Kidney epithelial cell (primary cell): ENCODE data around the gene TSSC4. TPM values are rescaled to one million over a fixed set of nuclear protein-coding genes. Genes with fewer than 3 reads are reported as not detected.

Source experiments
- DNase-seq: peaks from one replicate; pipeline ENCODE4 v3.0.0-alpha.2; 2010; ENCODE audit warnings: low read depth
- H3K27me3 ChIP-seq: 2 replicates; pipeline ENCODE4 v1.6.0; 2011; ENCODE audit warnings: low read length; ENCODE audit not compliant: control insufficient read depth, insufficient read depth
- H3K36me3 ChIP-seq: 2 replicates; pipeline ENCODE4 v1.5.1; 2011; ENCODE audit warnings: low read length; ENCODE audit not compliant: control insufficient read depth, insufficient read depth
- H3K4me3 ChIP-seq: 2 replicates; pipeline ENCODE4 v1.5.1; 2011; ENCODE audit warnings: low read depth, mild to moderate bottlenecking, control low read depth, low read length
- total RNA-seq: library from RNA; depleted of rRNA; stranded (reverse); fragments of >200 nt; gene quantifications from 2 replicates; pipeline ENCODE4 v1.2.3, GENCODE V29; 2015
- TF ChIP-seq, protein P1 (sequence below): IDR thresholded peaks from 2 replicates; pipeline ENCODE4 v1.5.1; 2011; ENCODE audit warnings: mild to moderate bottlenecking, moderate library complexity, low read length, control low read depth, inconsistent platforms; ENCODE audit not compliant: insufficient read depth, poor library complexity, severe bottlenecking

TSSC4 gene
- total RNA-seq, 1 donor from 2014 or later, result 62.0 TPM

DNA sequence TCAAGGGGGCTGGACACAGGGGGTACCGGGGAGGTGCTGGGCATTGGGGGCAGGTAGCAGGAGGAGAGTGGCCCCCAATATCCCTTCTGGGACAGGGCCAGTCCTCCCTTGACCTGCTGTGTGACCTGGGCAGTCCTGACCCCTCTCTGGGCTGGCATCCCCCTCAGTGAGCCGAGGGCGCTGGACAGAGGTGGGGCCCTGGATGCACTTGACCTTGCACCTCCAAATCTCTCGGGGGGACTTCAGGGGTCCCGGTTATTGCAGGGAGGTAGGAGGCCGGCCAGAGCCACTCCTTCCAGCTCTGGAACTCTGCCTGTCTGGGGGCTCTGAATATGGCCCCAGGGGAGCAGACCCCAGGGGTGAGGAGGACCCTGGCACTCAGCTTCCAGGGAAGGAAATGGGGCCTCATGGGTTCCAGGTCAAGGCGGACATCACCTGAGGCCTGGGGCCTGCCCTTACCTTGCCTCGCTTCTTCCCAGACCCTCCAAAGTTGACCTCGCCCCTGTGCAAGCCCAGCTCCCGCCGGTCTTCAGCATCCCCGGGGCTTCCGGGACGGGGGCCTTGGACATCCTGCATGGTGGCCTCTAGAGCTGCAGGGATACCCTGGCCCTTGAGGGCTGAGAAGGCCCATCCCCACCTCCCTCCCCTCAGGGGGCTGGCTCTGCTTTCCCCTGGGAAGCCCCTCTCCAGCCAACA is 22.1 kb downstream of the TSSC4 start:
- Histone ChIP-seq H3K36me3 (no peaks in the 10 kb centered on the region), H3K27me3 (peaks cover 14% of the 10 kb centered on the region), H3K4me3 (no peak overlapping the region)
- TF ChIP-seq, protein P1, sequence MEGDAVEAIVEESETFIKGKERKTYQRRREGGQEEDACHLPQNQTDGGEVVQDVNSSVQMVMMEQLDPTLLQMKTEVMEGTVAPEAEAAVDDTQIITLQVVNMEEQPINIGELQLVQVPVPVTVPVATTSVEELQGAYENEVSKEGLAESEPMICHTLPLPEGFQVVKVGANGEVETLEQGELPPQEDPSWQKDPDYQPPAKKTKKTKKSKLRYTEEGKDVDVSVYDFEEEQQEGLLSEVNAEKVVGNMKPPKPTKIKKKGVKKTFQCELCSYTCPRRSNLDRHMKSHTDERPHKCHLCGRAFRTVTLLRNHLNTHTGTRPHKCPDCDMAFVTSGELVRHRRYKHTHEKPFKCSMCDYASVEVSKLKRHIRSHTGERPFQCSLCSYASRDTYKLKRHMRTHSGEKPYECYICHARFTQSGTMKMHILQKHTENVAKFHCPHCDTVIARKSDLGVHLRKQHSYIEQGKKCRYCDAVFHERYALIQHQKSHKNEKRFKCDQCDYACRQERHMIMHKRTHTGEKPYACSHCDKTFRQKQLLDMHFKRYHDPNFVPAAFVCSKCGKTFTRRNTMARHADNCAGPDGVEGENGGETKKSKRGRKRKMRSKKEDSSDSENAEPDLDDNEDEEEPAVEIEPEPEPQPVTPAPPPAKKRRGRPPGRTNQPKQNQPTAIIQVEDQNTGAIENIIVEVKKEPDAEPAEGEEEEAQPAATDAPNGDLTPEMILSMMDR, result no peak
- no peak for DNase-seq

DNA sequence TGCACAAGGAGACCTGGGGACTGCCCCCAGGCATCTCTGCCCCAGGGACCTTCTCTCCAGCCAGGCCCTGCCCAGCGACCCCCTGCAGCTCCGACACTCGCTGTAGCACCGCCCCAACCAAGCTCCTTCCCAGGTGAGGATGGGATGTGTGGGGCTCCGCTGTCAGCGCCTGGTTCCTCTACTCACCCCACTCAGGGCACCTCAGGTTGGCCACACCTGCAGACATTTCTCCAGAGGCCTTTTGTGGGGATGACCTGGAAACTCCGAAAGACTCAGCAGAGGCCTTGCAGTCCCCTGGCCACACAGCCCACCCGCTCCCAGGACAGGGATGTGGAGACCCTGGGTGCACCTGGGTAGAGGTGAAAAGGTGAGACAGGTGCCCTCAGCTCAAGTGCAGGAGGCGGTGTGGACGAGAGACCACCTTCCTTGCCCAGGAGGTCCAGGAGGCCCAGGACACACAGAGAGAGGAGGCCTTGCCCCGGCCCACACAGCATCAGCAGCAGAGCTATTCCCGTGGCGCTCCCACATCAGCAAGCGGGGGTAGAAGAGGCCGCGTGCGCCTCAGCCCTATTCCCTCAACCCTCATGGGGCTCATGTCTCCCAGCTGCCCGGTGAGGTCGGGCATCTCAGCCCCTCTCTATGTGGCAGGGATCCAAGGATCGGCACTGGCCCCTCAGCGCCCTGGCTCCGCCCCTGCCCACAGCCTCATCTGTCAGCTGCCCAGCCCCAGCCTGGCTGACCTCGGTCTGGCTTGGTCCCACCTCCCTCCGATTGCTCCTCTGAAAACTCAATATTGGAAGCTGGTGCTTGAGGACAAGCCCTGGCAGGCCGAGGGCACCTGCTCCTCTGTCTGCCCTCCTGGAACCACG is 22.8 kb downstream of the TSSC4 start:
- Histone ChIP-seq H3K36me3 (no peaks in the 10 kb centered on the region), H3K27me3 (peaks cover 12% of the 10 kb centered on the region), H3K4me3 (no peak overlapping the region)
- TF ChIP-seq, protein P1, result no peak
- no peak for DNase-seq

DNA sequence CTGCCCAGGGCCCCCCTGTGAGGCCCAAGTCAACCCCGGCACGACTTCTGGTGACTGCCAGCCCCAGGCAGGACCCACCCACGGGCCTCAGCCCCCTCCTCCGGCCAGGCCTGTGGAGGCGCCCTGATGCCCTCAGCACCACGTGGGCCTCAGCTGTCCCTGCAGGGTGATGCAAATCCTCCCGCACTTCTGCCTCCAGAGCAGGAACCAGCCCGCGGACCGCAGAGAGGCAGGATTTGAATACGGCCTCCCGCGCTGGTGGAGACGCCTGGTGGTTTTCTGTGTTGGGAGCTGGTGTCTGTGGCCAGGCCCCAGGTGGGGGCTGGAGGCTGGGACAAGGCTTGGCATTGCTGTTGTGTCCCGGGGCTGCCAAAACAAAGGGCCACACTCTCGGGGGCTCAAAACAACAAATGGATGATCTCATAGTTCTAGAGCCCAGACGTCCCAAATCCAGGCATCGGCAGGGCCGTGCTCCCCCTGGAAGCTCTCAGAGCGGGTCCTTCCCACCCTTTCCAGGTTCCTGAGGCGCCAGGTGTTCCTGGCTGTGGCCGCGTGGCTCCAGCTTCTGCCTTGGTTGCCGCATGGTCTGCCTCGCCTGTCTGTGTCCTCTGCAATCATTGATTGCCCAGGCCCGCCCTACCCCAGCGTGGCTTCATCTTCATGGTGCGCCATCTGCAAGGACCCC is 24.4 kb downstream of the TSSC4 start:
- H3K36me3 ChIP-seq, result no peaks in the 10 kb centered on the region
- TF ChIP-seq, protein P1, result no peak
- H3K4me3 ChIP-seq, result no peak overlapping the region
- no peak for DNase-seq
- H3K27me3 ChIP-seq, result peaks cover 10% of the 10 kb centered on the region

DNA sequence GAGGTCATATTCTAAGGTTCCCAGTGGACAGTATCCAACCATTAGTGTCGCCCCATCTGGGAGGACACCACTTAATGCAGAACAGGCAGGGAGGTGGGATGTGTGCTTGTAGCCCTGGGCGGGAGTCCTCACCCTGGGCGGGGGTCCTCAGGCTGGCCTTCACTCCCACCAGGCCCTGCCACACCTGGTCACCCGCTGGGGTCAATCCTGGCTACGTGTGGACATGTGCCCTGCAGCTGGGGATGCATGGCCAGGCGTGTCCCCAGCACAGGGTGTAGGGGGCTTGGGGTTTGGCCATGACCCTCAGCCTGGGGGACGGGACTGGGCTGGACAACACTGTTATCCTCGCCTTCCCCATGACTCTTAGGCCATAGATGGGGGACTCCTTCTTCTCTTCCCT is 25.0 kb downstream of the TSSC4 start:
- TF ChIP-seq, protein P1, result no peak
- Histone ChIP-seq H3K4me3 (no peak overlapping the region), H3K27me3 (peaks cover 9% of the 10 kb centered on the region), H3K36me3 (no peaks in the 10 kb centered on the region)
- no peak for DNase-seq

DNA sequence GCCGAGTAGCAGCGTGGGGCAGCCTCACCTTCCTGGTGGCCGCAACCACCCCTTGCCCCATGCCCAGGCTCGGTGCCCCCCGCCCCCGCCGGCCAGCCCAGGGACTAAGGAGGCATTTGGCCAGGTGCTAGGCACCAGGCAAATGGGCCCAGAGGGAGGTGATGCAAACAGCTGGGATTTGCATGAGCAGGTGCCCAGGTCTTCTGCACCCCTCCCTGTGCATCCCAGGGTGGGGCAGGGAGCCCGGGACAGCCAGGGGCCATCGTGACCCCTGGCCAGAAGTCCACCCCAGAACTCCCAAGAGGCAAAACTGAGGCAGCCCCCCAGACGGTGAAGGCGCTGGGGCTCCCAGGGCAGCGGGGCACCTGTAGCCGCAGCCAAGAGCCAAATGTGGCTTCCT is 25.7 kb downstream of the TSSC4 start:
- no peak for DNase-seq
- no peaks in the 10 kb centered on the region for H3K36me3 ChIP-seq
- H3K27me3 ChIP-seq, result peaks cover 5% of the 10 kb centered on the region
- TF ChIP-seq, protein P1, result no peak
- no peak overlapping the region for H3K4me3 ChIP-seq
